GM12878 (cell line): ENCODE data around the gene SAMHD1. TPM values are rescaled to one million over a fixed set of nuclear protein-coding genes. Genes with fewer than 3 reads are reported as not detected.

Experiments
- ATAC-seq: fragments of 200-7000 bp; cut with Tn5 transposase; 3 replicates; pipeline ENCODE4 v1.9.1; 2020; ENCODE audit warnings: mild to moderate bottlenecking, moderate library complexity
- BruUV-seq: library from RNA; stranded (reverse); fragments of 400-500 nt; replicated peaks from 2 replicates; lab custom pipeline; 2021; lab: Mats Ljungman, UMichigan
- CTCF ChIA-PET: fragments of 300-600 bp; sonication (Branson Sonifier 250); formaldehyde crosslinking; extraction: SDS; loops from one replicate; lab custom pipeline; 2021; ENCODE audit warnings: inconsistent platforms; lab: Yijun Ruan, JAX
- POLR2A ChIA-PET: fragments of 350-600 bp; formaldehyde crosslinking; extraction: SDS; loops from one replicate; lab custom pipeline; 2021; ENCODE audit warnings: inconsistent platforms; lab: Charles Lee
- RAD21 ChIA-PET: fragments of 300-600 bp; sonication (Branson Sonifier 250); formaldehyde crosslinking; loops from one replicate; lab custom pipeline; 2023; ENCODE audit warnings: antibody characterized with exemption; ENCODE audit not compliant: unreplicated experiment; lab: Charles Lee
- SMC1A ChIA-PET: fragments of 300-600 bp; sonication (Branson Sonifier 250); formaldehyde crosslinking; loops from one replicate; lab custom pipeline; 2023; ENCODE audit not compliant: unreplicated experiment, uncharacterized antibody; lab: Charles Lee
- DNase-seq: peaks from one replicate; pipeline ENCODE4 v3.0.0-alpha.2; 2011; ENCODE audit warnings: low read depth, low spot score
- FAIRE-seq: peaks from 3 replicates; lab custom pipeline; 2011; peaks lifted over from hg19 to GRCh38; lab: Jason Lieb, UNC
- H2AFZ ChIP-seq: 2 replicates; pipeline ENCODE4 v1.6.0; 2011; ENCODE audit warnings: low read depth, low read length, control low read depth; ENCODE audit not compliant: control insufficient read depth
- H3K27ac ChIP-seq: 2 replicates; pipeline ENCODE4 v1.5.1; 2011; ENCODE audit warnings: control low read depth; ENCODE audit not compliant: control insufficient read depth, insufficient read depth
- H3K27me3 ChIP-seq, 2 experiments: replicated peaks in 1 of 2; 2 replicates each; pipeline versions ENCODE4 v1.6.0 to v1.6.1; 2011; ENCODE audit warnings: low read length in 1 of 2; ENCODE audit not compliant: control insufficient read depth in 2 of 2, insufficient read depth in 2 of 2
- H3K36me3 ChIP-seq, 2 experiments: 2 replicates each; pipeline ENCODE4 v1.5.1; 2011; ENCODE audit warnings: low read length in 1 of 2; ENCODE audit not compliant: control insufficient read depth in 2 of 2, insufficient read depth in 2 of 2
- H3K4me1 ChIP-seq: 2 replicates; pipeline ENCODE4 v1.6.1; 2011; ENCODE audit warnings: mild to moderate bottlenecking, low read length, moderate library complexity, mixed read lengths; ENCODE audit not compliant: control insufficient read depth, insufficient read depth
- H3K4me2 ChIP-seq: 2 replicates; pipeline ENCODE4 v1.6.0; 2011; ENCODE audit warnings: control low read depth; ENCODE audit not compliant: control insufficient read depth, insufficient read depth
- H3K4me3 ChIP-seq: fragments of 200-600 bp; sonication (generic); 2 replicates; pipeline ENCODE4 v1.5.1; 2016
- H3K79me2 ChIP-seq: 2 replicates; pipeline ENCODE4 v1.6.0; 2011; ENCODE audit warnings: low read length; ENCODE audit not compliant: control insufficient read depth, insufficient read depth
- H3K9ac ChIP-seq: 2 replicates; pipeline ENCODE4 v1.8.0; 2011; ENCODE audit warnings: low read length, control low read depth, mixed read lengths; ENCODE audit not compliant: control insufficient read depth, insufficient read depth
- H3K9me3 ChIP-seq: replicated peaks from 3 replicates; pipeline ENCODE4 v1.5.1; 2011; ENCODE audit warnings: mild to moderate bottlenecking, low read length; ENCODE audit not compliant: control insufficient read depth, insufficient read depth
- H4K20me1 ChIP-seq: 2 replicates; pipeline ENCODE4 v1.6.0; 2011; ENCODE audit not compliant: control insufficient read depth, insufficient read depth
- CHD4 ChIP-seq: fragments of 200-600 bp; sonication (generic); IDR thresholded peaks from 2 replicates; pipeline ENCODE4 v1.6.1; 2016; ENCODE audit warnings: mild to moderate bottlenecking
- MTA3 ChIP-seq: IDR thresholded peaks from 2 replicates; pipeline ENCODE4 v1.6.1; 2012; ENCODE audit warnings: low read length, inconsistent platforms, borderline replicate concordance
- RAD51 ChIP-seq: fragments of 450-650 bp; IDR thresholded peaks from 2 replicates; pipeline ENCODE4 v1.6.1; 2016; ENCODE audit warnings: moderate library complexity, mild to moderate bottlenecking, inconsistent platforms
- SREBF2 ChIP-seq: IDR thresholded peaks from 2 replicates; pipeline ENCODE4 v1.6.1; 2012; ENCODE audit warnings: mild to moderate bottlenecking, low read length
- ZNF274 ChIP-seq: IDR thresholded peaks from one replicate; pipeline ENCODE4 v1.8.0; 2011; ENCODE audit not compliant: insufficient read length, insufficient read depth
- ZNF384 ChIP-seq: IDR thresholded peaks from 2 replicates; pipeline ENCODE4 v1.6.1; 2012; ENCODE audit warnings: low read depth, mild to moderate bottlenecking, low read length, improper control_type of control experiment, borderline replicate concordance
- WGBS: methylation state at CpG from one replicate; pipeline ENCODE4 v1.1.6; 2016; ENCODE audit warnings: low lambda C conversion rate; ENCODE audit not compliant: insufficient replicate concordance, insufficient coverage; ENCODE audit errors: missing lambda C conversion rate; 5-methylcytosine and 5-hydroxymethylcytosine counted together
- in situ Hi-C: fragments of 300-500 bp; cut with MboI; formaldehyde crosslinking; loops from 9 replicates; pipeline ENCODE4 v1.14.3; 2018; ENCODE audit warnings: mixed read lengths
- intact Hi-C: fragments of 100-400 bp; cut with micrococcal nuclease; formaldehyde crosslinking; loops from one replicate; pipeline ENCODE4 v1.14.2; 2022; ENCODE audit not compliant: unreplicated experiment
- polyA plus RNA-seq, 11 experiments: library from polyadenylated mRNA; depleted of rRNA in 4 of 11; unstranded in 6 of 11; stranded (reverse) in 5 of 11; fragments of >200 nt; fragmentation: Nextera tagmentation in 4 of 11; fragmentation: Illumina TruSeq in 1 of 11; extraction: Ambion mirVana in 4 of 11; extraction: Trizol in 1 of 11; gene quantifications; 1 replicate in 1 of 11; 2 replicates in 10 of 11; pipeline versions ENCODE4 v1.2.1 to v1.2.3, GENCODE V29; 2011 to 2016; ENCODE audit warnings: inconsistent platforms in 2 of 11, missing spikeins in 2 of 11, low read depth in 1 of 11
- total RNA-seq, 4 experiments: library from RNA; depleted of rRNA in 3 of 4; stranded (reverse); fragments of >200 nt in 3 of 4; fragmentation: Illumina TruSeq in 1 of 4; extraction: Trizol in 1 of 4; gene quantifications; 2 replicates each; pipeline versions ENCODE4 v1.2.1 to v1.2.3, GENCODE V29; 2013 to 2021
- TF ChIP-seq, protein P1 (sequence below): fragments of 450-650 bp; IDR thresholded peaks from 2 replicates; pipeline ENCODE4 v1.6.1; 2018; ENCODE audit warnings: mild to moderate bottlenecking, low read depth, moderate library complexity; ENCODE audit not compliant: partially characterized antibody
- TF ChIP-seq, protein P2 (sequence below): fragments of 450-650 bp; IDR thresholded peaks from 2 replicates; pipeline ENCODE4 v1.6.1; 2017; ENCODE audit warnings: mild to moderate bottlenecking
- TF ChIP-seq, protein P3 (sequence below): fragments of 450-650 bp; IDR thresholded peaks from 2 replicates; pipeline ENCODE4 v1.6.1; 2017; ENCODE audit warnings: mild to moderate bottlenecking, moderate library complexity
- TF ChIP-seq, protein P4 (sequence below): fragments of 450-650 bp; conservative IDR thresholded peaks from 2 replicates; pipeline ENCODE4 v1.6.1; 2017; ENCODE audit warnings: mild to moderate bottlenecking, moderate library complexity

The SAMHD1 gene
- total and polyA plus RNA-seq, 10 of the 15 experiments (the other 5 are each of a cell fraction or from before 2014, with no cell fraction given) = 20.5 to 47.9 (median 38.8) TPM

DNA sequence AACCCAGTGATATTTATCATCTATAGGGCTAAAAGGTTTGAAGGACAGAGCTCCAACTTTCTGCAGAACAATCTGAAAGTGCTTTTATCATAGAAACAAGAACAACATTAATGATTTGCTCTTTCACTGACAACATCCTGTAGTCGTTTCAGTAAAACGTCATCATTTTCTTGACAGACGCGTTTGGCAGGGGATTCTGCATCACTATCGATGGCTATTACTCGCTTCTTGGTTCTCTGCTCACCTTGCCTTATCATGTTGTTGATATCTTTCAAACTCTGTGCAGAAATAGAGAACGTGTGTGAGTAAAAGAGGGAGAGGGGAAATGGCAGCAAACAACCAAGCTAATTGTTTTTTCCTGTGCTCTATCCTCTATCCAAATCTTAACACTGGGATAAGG, 47.1 kb upstream of the SAMHD1 start:
- H4K20me1 ChIP-seq = no peaks in the 10 kb centered on the region
- no peak overlapping the region for H3K4me3 ChIP-seq
- H3K4me1 ChIP-seq = no peaks in the 10 kb centered on the region
- ChIA-PET CTCF (interaction anchor here (0.5 to 1.2 kb wide), 2 partner anchors 10 to 1551 kb away, joined by 3 read pairs; no protein-coding TSS in a partner anchor), RAD21 (no interaction called here), POLR2A (no interaction called here), SMC1A (interaction anchor here (1.4 kb wide), 1 partner anchor 15 kb away, joined by 3 read pairs; no protein-coding TSS in a partner anchor)
- H3K9ac ChIP-seq = no peak overlapping the region
- FAIRE-seq (peak; percentile 7), DNase-seq (no peak), ATAC-seq (no peak)
- H3K27me3 ChIP-seq = no peaks in the 10 kb centered on the region
- H2AFZ ChIP-seq = no peak overlapping the region
- peaks cover 4 to 5% of the 10 kb centered on the region in 2 experiments; a peak in 3 of 4 replicates for H3K36me3 ChIP-seq
- H3K27ac ChIP-seq = no peak overlapping the region
- peaks cover 3% of the 10 kb centered on the region; the same call in 2 of the 3 replicates for H3K9me3 ChIP-seq
- H3K79me2 ChIP-seq = no peaks in the 10 kb centered on the region
- 96% methylated on average over 7 of the region's 7 CpGs for WGBS
- in situ Hi-C loops = no loop called here
- no peak overlapping the region for H3K4me2 ChIP-seq
- BruUV-seq = no TSS peak
- intact Hi-C loops = no loop called here
- no peak for TF ChIP-seq ZNF384
- no peak for TF ChIP-seq ZNF274
- TF ChIP-seq, protein P1, sequence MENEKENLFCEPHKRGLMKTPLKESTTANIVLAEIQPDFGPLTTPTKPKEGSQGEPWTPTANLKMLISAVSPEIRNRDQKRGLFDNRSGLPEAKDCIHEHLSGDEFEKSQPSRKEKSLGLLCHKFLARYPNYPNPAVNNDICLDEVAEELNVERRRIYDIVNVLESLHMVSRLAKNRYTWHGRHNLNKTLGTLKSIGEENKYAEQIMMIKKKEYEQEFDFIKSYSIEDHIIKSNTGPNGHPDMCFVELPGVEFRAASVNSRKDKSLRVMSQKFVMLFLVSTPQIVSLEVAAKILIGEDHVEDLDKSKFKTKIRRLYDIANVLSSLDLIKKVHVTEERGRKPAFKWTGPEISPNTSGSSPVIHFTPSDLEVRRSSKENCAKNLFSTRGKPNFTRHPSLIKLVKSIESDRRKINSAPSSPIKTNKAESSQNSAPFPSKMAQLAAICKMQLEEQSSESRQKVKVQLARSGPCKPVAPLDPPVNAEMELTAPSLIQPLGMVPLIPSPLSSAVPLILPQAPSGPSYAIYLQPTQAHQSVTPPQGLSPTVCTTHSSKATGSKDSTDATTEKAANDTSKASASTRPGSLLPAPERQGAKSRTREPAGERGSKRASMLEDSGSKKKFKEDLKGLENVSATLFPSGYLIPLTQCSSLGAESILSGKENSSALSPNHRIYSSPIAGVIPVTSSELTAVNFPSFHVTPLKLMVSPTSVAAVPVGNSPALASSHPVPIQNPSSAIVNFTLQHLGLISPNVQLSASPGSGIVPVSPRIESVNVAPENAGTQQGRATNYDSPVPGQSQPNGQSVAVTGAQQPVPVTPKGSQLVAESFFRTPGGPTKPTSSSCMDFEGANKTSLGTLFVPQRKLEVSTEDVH = no peak
- TF ChIP-seq CHD4 = no peak
- no peak for TF ChIP-seq RAD51
- TF ChIP-seq, protein P2, sequence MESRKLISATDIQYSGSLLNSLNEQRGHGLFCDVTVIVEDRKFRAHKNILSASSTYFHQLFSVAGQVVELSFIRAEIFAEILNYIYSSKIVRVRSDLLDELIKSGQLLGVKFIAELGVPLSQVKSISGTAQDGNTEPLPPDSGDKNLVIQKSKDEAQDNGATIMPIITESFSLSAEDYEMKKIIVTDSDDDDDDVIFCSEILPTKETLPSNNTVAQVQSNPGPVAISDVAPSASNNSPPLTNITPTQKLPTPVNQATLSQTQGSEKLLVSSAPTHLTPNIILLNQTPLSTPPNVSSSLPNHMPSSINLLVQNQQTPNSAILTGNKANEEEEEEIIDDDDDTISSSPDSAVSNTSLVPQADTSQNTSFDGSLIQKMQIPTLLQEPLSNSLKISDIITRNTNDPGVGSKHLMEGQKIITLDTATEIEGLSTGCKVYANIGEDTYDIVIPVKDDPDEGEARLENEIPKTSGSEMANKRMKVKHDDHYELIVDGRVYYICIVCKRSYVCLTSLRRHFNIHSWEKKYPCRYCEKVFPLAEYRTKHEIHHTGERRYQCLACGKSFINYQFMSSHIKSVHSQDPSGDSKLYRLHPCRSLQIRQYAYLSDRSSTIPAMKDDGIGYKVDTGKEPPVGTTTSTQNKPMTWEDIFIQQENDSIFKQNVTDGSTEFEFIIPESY = no peak
- TF ChIP-seq, protein P3, sequence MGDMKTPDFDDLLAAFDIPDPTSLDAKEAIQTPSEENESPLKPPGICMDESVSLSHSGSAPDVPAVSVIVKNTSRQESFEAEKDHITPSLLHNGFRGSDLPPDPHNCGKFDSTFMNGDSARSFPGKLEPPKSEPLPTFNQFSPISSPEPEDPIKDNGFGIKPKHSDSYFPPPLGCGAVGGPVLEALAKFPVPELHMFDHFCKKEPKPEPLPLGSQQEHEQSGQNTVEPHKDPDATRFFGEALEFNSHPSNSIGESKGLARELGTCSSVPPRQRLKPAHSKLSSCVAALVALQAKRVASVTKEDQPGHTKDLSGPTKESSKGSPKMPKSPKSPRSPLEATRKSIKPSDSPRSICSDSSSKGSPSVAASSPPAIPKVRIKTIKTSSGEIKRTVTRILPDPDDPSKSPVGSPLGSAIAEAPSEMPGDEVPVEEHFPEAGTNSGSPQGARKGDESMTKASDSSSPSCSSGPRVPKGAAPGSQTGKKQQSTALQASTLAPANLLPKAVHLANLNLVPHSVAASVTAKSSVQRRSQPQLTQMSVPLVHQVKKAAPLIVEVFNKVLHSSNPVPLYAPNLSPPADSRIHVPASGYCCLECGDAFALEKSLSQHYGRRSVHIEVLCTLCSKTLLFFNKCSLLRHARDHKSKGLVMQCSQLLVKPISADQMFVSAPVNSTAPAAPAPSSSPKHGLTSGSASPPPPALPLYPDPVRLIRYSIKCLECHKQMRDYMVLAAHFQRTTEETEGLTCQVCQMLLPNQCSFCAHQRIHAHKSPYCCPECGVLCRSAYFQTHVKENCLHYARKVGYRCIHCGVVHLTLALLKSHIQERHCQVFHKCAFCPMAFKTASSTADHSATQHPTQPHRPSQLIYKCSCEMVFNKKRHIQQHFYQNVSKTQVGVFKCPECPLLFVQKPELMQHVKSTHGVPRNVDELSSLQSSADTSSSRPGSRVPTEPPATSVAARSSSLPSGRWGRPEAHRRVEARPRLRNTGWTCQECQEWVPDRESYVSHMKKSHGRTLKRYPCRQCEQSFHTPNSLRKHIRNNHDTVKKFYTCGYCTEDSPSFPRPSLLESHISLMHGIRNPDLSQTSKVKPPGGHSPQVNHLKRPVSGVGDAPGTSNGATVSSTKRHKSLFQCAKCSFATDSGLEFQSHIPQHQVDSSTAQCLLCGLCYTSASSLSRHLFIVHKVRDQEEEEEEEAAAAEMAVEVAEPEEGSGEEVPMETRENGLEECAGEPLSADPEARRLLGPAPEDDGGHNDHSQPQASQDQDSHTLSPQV = no peak
- TF ChIP-seq MTA3 = no peak
- no peak for TF ChIP-seq SREBF2
- TF ChIP-seq, protein P4, sequence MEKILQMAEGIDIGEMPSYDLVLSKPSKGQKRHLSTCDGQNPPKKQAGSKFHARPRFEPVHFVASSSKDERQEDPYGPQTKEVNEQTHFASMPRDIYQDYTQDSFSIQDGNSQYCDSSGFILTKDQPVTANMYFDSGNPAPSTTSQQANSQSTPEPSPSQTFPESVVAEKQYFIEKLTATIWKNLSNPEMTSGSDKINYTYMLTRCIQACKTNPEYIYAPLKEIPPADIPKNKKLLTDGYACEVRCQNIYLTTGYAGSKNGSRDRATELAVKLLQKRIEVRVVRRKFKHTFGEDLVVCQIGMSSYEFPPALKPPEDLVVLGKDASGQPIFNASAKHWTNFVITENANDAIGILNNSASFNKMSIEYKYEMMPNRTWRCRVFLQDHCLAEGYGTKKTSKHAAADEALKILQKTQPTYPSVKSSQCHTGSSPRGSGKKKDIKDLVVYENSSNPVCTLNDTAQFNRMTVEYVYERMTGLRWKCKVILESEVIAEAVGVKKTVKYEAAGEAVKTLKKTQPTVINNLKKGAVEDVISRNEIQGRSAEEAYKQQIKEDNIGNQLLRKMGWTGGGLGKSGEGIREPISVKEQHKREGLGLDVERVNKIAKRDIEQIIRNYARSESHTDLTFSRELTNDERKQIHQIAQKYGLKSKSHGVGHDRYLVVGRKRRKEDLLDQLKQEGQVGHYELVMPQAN = no peak
